Raji (cell line): ENCODE measurements around the gene CCDC192.

Experiments used
- POLR2A ChIP-seq: IDR thresholded peaks from 2 replicates; pipeline ENCODE4 v1.6.1; 2011; ENCODE audit warnings: low read depth, low read length, control low read depth; ENCODE audit not compliant: insufficient read depth

The CCDC192 gene

DNA sequence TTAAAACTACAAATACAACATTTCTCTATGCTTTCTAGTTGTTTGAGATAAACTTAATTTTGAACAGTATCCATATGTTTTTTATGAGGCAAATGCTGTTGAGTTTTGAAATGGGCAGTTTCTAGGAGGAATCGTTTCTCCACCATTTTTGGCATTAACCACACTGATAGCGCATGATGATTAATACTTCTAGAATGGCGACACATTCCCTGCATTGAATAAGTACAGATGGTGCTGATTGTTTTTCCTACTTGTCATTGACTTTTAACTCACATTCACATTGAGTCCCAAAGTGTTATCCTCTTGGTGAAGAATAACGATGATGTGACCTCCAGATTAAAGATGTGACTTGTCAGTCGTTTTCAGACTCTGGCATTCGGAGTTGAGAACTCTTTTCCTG lies 6.5 kb upstream of the CCDC192 start:
- TF ChIP-seq POLR2A: no peak

DNA sequence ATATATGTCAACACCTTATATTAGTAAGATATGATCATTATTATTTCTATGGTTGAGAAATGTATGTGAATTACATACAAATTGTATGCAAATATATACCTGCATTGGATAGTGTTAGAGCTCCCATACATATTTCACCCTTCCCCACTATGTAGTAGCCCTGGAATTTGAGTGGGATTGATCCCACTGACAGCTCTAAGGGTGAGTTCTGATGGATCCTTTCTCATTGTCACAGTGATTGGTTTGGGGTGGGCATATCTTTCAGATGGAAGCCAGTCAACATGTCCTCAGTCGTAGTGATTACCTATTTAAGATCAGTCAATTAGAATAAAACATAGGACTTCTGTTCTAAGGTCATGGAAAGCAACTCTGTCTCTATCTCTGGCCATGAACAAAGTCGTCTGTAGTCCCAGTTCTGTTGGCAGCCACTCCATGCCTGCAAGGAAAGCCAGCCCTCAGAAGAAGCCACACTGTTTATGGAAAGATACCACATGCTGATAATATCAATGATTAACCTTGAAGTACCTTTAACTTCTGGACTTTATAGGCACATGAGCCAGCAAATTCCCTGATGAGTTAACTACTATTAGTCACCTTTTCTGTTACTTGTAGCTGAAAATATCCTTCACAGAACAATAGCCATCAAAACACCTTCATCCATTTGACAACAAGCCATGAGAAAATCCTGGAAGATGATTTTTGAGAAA lies 5.1 kb upstream of the CCDC192 start:
- TF ChIP-seq POLR2A: no peak

DNA sequence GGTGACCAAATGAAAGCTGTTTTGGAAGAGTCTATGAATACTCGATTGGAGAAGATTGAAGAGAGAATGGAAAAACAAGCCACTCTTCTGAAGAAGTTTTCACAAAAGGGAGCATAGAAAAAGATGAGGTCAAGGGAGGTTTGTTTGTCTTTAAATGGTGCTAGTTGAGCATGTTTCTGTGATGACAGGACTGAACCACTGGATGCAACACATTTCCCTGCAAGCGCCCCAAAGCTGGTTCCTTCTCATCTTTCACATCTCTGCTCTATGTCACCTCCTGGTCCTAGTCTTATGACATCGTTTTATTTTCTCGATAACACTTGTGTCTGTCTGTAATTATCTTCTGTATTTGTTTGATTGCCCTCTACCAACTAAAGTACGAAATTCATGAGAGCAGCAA lies 3.8 kb upstream of the CCDC192 start:
- TF ChIP-seq POLR2A: no peak

DNA sequence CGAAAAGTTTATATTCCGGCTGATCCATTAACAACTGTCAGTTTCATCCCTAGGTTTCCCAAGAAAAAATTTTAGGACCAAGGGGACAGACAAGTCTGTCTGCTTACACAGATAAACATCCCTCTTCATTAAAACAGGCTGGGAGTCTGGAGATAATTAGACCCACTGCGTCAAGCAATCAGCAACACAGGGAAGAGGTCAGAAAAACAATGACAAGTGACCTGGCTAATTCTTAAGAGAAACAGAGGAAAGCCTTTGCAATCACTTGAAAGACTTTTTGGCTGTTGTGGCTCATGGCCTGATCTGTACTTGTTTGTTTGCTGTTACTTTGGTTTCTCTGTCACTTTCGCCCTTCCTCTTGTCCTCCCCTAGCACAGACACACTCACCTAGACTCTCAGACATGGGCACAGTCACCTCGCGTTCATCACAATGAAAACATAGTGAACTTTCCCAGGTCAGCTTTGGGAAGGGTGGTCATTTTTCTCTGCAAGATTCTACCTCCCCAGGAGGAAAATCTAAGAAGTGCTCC lies 2.9 kb upstream of the CCDC192 start:
- no peak for TF ChIP-seq POLR2A

DNA sequence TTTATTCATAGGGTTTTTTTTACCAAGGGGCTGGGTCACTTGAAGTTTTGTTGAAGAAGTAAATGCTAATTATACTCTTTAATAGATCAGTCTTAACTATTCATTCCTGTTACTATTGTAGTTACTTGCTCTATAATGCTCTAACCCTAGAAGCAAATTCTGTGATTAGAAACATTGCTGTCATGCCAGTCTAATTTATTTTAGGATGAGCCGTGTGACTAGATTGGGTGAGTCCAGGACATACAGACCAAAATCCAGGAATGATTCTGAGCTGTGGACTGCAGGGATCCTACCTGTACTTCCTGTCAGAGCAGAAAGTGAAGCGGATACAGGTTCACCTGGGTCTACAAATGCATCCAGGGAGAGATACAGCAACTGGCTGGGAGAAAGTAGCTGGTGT lies 757 bp upstream of the CCDC192 start:
- no peak for TF ChIP-seq POLR2A

DNA sequence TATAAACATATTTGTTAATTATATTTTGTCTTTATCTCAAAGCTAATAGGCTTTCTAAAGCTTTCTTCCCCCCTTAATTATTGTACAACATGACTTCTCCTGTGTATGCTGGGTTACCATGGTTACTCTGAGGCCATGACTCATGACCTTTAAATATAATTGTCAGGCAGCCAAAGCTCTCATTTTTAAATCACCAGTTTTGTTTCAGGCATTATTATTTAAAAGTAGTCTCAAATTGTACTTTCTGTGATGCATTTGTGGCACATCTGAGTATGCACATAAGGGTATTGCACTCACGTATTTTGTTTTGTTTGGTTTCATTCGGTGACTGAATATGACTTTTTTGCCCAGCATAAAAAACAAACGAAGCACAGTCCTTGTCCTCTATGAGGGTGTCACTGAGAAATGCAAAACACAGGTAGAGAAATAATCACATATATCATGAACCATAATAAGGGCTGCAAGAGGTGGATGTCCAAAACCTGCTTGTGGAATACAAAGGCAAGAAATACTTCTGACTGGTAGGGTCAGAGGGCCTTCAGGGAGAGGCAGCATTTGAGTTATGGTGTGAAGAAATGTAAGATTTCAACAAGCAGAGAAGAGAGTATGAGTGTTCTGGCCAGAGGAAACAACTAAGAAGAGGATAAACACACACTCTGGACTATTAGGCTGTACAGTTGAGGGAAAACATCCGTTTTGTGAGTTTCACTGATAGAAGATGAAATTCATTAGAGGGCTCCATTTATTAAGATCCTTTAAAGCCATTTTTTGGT lies 2.1 kb downstream of the CCDC192 start:
- TF ChIP-seq POLR2A: no peak

DNA sequence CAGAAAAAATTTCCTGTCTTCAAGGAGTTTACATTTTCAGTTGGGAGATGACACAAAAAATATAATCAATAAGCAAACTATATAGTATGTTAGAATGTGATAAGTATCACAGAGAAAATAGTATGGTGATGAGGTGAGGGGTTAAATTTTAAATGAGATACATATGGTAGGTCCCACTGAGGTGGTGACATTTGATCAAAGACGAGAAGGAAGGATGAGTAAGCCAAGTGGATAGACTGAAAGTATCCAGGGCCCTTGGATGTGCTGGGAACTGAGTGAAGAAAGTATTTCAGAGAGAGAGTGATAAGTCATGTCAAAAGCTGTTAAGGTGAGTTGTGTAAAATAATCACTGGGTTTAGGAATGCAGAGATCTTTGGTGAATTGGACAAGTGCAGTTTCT lies 3.5 kb downstream of the CCDC192 start:
- TF ChIP-seq POLR2A: no peak

DNA sequence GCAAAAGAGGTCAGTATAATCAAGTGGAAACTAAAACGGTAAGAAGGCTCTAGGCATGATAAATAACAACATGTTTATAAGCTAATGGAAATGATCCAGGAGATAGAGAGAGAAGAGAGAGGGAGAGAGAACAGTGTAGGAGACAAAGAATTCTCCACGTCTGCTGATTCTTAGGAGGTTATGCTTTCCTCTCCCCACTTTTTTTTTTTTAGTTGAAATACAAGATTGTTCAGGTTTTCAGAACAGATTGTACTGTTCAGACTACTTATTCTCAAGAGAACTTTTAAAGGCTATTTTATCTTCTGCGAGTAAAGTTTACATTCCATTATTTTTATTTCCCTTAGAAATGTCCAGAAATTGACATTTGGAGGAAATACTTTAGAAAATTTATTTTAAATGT lies 4.0 kb downstream of the CCDC192 start:
- TF ChIP-seq POLR2A: no peak

DNA sequence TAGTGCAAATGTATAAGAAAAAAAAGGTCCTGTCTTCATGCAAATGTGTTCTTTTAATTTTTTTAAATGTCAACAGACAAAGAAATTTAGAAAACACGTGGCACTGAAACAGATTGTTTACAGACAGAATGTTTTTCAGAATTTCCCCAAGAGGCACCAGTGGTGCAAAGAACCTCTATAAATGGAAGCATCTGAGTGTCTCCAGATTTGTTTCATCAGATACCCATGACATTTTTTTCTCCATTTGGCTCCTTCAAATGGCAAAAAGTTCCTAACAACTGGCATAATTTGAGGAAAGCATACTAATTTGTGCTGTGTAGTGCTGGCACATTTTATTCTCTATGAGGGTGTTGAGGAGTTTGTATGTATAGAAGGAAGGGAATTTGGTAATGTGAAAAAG lies 15.0 kb downstream of the CCDC192 start:
- TF ChIP-seq POLR2A: no peak

DNA sequence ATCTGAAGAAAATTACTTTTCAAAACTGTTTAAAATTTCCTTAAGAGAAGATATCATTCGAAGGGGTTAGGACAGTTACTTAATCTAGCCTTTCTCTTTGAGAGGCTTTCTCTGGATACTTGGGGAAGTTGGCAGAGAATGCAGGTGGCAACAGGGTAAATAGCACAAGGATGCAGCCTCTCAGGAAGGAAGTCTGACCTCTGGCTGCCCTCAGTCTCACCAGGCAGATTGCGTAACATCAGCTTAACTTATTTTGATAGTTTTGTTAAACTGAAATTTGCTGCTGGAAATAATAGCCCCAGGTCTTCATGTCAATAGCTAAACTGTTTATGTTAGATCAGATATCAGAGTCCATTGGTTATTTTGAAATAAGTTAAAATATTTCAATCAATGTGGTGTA lies 20.4 kb downstream of the CCDC192 start:
- TF ChIP-seq POLR2A: no peak

DNA sequence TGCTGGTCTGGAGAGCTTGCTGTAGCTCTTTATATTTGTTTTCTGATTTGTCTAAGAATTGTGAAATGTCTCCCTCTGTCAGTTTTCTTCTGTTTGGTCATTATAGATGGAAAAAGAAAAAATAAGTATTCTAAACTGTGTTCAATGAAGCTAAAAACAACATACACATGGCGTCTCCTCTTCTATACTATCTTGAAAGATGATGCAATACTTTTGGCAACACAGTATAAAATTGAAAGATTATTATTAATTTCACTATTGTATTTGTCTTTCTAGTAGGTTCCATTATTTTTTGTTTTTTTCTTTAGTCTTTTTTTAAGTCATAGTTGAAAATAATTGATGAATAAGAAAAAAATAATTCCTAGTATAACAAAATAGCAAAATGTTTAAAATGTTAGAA lies 22.5 kb downstream of the CCDC192 start:
- TF ChIP-seq POLR2A: no peak

DNA sequence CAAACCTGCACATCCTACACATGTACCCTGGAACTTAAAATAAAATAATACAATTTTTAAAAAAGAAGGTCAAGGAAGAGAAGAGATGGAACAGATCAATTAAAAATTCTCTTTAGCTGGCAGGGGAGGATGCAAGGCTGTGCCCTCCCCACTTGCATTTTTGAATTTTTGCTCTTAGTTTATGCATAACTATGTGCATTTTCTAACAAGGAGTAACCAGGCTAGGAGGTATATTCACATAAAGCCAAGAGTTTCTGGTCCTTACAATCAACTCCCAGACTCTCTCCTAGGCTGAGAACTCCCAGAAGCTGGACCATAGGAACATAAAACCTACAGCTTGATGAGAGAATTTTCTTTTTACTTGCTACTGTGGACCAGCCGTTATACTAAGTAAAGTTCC lies 29.8 kb downstream of the CCDC192 start:
- no peak for TF ChIP-seq POLR2A

DNA sequence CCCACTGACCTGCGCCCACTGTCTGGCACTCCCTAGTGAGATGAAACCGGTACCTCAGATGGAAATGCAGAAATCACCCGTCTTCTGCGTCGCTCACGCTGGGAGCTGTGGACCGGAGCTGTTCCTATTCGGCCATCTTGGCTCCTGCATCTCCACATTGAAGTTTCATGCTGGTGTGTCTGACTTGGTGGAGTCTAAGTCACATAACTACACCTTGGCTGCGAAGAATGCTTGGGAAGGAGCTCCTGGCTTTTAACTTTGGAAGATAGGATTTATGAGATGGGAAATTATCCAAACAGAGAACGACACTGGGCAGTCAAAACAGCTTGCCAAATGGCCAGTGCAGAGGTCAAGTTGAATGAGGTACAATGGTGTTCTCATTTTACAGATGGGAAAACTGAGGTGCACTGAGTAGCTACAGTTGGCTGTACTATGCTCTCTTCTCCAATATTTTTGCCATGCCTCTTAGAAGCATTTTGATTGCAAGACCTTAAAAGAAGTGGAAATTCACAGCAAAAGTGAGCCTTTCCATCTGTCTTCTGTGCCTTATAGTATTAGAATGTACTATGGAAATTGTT lies 36.7 kb downstream of the CCDC192 start:
- no peak for TF ChIP-seq POLR2A

DNA sequence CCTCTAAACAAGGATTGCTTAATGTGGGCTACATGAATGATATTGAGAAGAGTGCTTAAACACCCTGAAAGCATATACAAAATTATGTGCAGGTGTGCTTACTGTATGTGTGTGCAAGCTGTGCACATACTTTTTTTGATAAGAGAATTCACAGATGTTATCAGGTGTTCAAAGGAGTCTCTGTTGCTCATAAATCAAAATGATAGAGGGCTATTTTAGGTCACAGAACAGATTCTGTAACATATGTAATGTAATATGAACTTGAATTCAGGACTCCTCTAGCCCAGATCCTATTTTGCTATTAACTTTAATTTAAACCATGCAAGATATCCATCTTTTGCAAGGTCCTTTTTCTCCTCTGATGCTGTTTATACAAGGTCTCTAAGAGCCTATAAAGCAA lies 38.2 kb downstream of the CCDC192 start:
- TF ChIP-seq POLR2A: no peak

DNA sequence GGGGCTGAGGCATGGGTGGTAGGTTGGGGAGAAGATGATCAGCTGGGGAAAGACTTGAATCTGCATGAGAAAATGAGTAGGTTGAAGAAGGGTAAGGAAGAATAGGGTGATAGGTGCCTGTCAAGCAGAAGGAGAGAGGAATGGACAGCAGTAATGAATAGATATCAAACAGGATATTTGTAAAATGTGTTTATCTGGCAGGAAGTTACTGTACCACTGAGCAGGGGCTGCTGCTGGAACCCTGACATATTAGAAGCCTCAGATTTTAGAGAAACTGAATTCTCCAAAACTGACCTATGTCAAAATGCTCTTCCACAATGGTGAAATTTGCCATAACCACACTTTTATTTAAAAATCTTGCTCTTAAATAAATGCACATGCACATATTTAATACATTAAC lies 41.0 kb downstream of the CCDC192 start:
- no peak for TF ChIP-seq POLR2A

DNA sequence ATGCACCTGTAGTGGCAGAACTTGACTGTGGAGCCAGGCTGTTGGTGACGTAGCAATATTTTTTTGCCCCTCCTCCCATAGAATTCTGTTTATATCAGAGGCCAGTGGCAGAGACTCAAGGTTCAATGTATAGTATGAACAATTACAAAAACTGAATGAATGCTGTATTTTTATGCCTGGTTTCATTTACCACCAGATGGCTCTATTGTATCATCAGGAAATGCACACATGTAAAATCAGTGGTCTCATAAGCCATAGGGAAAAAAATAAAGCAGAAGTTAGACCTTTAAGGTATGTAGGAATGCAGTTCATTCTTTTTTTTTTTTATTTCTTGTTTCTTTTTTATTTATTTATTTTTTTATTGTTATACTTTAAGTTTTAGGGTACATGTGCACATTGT lies 43.6 kb downstream of the CCDC192 start:
- no peak for TF ChIP-seq POLR2A
